ENCODE measurements around the gene ZNF687. TPM values are rescaled to one million over a fixed set of nuclear protein-coding genes. Genes with fewer than 3 reads are reported as not detected.

Gene ZNF687
- total RNA-seq, 1 donor = 15.9 TPM

GRCh38 chr1:151312411-151312810, 30.3 kb downstream of the ZNF687 start:
- Histone ChIP-seq H3K4me2 (ENCODE audit: insufficient read depth, low read length) (peak overlapping the region; percentile 63), H4K20me1 (ENCODE audit: insufficient read depth, low read length) (peaks cover 70% of the 10 kb centered on the region)

GRCh38 chr1:151312826-151313225, 30.7 kb downstream of the ZNF687 start:
- Histone ChIP-seq H3K4me3 (ENCODE audit: insufficient read depth, low read length) (no peak overlapping the region), H3K4me2 (ENCODE audit: insufficient read depth, low read length) (peak overlapping the region; percentile 63), H3K4me1 (ENCODE audit: insufficient read depth, low read length) (peaks cover 49% of the 10 kb centered on the region), H3K27me3 (ENCODE audit: insufficient read depth, low read length) (no peaks in the 10 kb centered on the region), H4K20me1 (ENCODE audit: insufficient read depth, low read length) (peaks cover 70% of the 10 kb centered on the region), H3K36me3 (ENCODE audit: insufficient read depth, low read length) (peaks cover 54% of the 10 kb centered on the region), H3K79me2 (ENCODE audit: insufficient read depth, low read length) (peaks cover 55% of the 10 kb centered on the region), H2AFZ (ENCODE audit: low read length) (no peak overlapping the region), H3K27ac (ENCODE audit: low read depth, low read length) (peak overlapping the region; percentile 83), H3K9me3 (ENCODE audit: low read depth, low read length) (no peaks in the 10 kb centered on the region)
- DNase-seq (ENCODE audit: insufficient read length, low spot score, missing footprints) = no peak
- TF ChIP-seq CTCF (IDR thresholded peaks at IDR 0.05; ENCODE audit: extremely low read depth, low read depth, low read length) = no peak

More at GRCh38 chr1:151312411-151312810, 30.3 kb downstream of the ZNF687 start:
- Histone ChIP-seq H3K79me2 (ENCODE audit: insufficient read depth, low read length) (peaks cover 52% of the 10 kb centered on the region), H3K27ac (ENCODE audit: low read depth, low read length) (peak overlapping the region; percentile 83), H3K36me3 (ENCODE audit: insufficient read depth, low read length) (peaks cover 54% of the 10 kb centered on the region), H2AFZ (ENCODE audit: low read length) (no peak overlapping the region), H3K4me1 (ENCODE audit: insufficient read depth, low read length) (peaks cover 49% of the 10 kb centered on the region), H3K27me3 (ENCODE audit: insufficient read depth, low read length) (no peaks in the 10 kb centered on the region), H3K4me3 (ENCODE audit: insufficient read depth, low read length) (peak overlapping the region; percentile 4), H3K9me3 (ENCODE audit: low read depth, low read length) (no peaks in the 10 kb centered on the region)
- peak; percentile 78 for DNase-seq (ENCODE audit: insufficient read length, low spot score, missing footprints)
- no peak for TF ChIP-seq CTCF (IDR thresholded peaks at IDR 0.05; ENCODE audit: extremely low read depth, low read depth, low read length)

- TF ChIP-seq CTCF (IDR thresholded peaks at IDR 0.05; ENCODE audit: extremely low read depth, low read depth, low read length) = no peak
- peaks cover 51% of the 10 kb centered on the region for H3K79me2 ChIP-seq (ENCODE audit: insufficient read depth, low read length)
- peaks cover 49% of the 10 kb centered on the region for H3K36me3 ChIP-seq (ENCODE audit: insufficient read depth, low read length)
- no peak for DNase-seq (ENCODE audit: insufficient read length, low spot score, missing footprints)
- H3K27ac ChIP-seq (ENCODE audit: low read depth, low read length) = peak overlapping the region; percentile 83
- no peak overlapping the region for H3K4me3 ChIP-seq (ENCODE audit: insufficient read depth, low read length)
- H2AFZ ChIP-seq (ENCODE audit: low read length) = no peak overlapping the region
- H3K4me1 ChIP-seq (ENCODE audit: insufficient read depth, low read length) = peaks cover 49% of the 10 kb centered on the region
- no peaks in the 10 kb centered on the region for H3K27me3 ChIP-seq (ENCODE audit: insufficient read depth, low read length)
- H4K20me1 ChIP-seq (ENCODE audit: insufficient read depth, low read length) = peaks cover 66% of the 10 kb centered on the region
- peak overlapping the region; percentile 38 for H3K4me2 ChIP-seq (ENCODE audit: insufficient read depth, low read length)
- no peaks in the 10 kb centered on the region for H3K9me3 ChIP-seq (ENCODE audit: low read depth, low read length)
These were observed 31.4 kb downstream of the ZNF687 start for GRCh38 chr1:151313501-151313900.

GRCh38 chr1:151314137-151314875, 32.2 kb downstream of the ZNF687 start:
- peak; percentile 94 for DNase-seq (ENCODE audit: insufficient read length, low spot score, missing footprints)
- no peak overlapping the region for H3K4me3 ChIP-seq (ENCODE audit: insufficient read depth, low read length)
- peaks cover 46% of the 10 kb centered on the region for H3K36me3 ChIP-seq (ENCODE audit: insufficient read depth, low read length)
- no peaks in the 10 kb centered on the region for H3K9me3 ChIP-seq (ENCODE audit: low read depth, low read length)
- no peak overlapping the region for H2AFZ ChIP-seq (ENCODE audit: low read length)
- peak overlapping the region; percentile 38 for H3K4me2 ChIP-seq (ENCODE audit: insufficient read depth, low read length)
- peaks cover 49% of the 10 kb centered on the region for H3K4me1 ChIP-seq (ENCODE audit: insufficient read depth, low read length)
- H4K20me1 ChIP-seq (ENCODE audit: insufficient read depth, low read length) = peaks cover 60% of the 10 kb centered on the region
- H3K79me2 ChIP-seq (ENCODE audit: insufficient read depth, low read length) = peaks cover 49% of the 10 kb centered on the region
- H3K27me3 ChIP-seq (ENCODE audit: insufficient read depth, low read length) = no peaks in the 10 kb centered on the region
- TF ChIP-seq CTCF (IDR thresholded peaks at IDR 0.05; ENCODE audit: extremely low read depth, low read depth, low read length) = no peak
- H3K27ac ChIP-seq (ENCODE audit: low read depth, low read length) = peak overlapping the region; percentile 83

Measured in osteoblast (primary cell).